ENCODE data around the gene LDLRAD4. TPM values are rescaled to one million over a fixed set of nuclear protein-coding genes. Genes with fewer than 3 reads are reported as not detected.

Gene LDLRAD4
- polyA plus RNA-seq, 12 donors: 9.1 to 19.0 (median 11.9) TPM; not detected in 1

GRCh38 chr18:13566941-13567746 is 348.6 kb downstream of the LDLRAD4 start:
- DNase-seq: no peak

DNA sequence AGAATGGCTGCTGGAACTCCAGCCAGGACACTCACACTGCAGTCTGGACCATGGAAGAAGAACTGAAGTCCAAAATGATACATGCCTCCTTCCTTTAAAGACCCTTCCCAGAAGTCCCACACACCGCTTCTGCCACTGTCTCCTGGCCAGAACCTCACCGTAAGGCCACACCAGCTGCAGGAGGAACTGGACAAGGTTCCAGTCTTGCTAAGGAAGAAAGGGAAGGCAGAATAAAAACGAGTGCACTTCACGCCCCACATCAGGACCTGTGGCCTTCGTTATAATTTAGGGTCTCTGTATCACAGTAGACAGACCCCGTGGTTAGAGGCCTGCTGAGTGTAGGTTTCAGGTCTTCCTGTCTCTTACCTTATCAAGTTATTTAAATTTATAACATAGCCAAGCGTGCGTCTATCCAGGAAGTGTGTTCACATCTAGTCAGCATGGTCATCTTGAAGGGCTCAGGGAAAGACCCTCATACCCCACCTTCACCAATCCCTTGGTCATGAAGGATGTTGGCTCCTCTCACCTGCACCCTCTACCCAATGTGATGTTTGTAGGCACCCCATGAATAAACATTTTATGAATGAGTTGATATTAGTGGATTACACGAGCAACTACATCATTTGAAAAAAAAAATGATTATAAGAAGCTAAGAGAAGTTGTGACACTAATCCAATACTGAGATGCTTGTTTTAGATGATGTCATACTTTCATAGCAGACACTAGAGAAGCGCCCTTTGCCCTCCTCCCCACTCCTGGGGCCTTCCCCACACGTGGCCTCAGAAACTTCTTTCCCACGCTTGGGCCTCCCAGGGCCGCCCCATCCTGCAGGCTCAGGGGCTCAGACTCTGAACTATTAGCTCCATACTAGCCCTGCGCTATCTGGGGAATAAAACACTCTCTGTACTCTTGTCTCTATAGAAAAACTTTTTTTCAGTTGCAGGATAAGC is 350.2 kb downstream of the LDLRAD4 start:
- DNase-seq: no peak

GRCh38 chr18:13570216-13570615 is 351.7 kb downstream of the LDLRAD4 start:
- DNase-seq: no peak

DNA sequence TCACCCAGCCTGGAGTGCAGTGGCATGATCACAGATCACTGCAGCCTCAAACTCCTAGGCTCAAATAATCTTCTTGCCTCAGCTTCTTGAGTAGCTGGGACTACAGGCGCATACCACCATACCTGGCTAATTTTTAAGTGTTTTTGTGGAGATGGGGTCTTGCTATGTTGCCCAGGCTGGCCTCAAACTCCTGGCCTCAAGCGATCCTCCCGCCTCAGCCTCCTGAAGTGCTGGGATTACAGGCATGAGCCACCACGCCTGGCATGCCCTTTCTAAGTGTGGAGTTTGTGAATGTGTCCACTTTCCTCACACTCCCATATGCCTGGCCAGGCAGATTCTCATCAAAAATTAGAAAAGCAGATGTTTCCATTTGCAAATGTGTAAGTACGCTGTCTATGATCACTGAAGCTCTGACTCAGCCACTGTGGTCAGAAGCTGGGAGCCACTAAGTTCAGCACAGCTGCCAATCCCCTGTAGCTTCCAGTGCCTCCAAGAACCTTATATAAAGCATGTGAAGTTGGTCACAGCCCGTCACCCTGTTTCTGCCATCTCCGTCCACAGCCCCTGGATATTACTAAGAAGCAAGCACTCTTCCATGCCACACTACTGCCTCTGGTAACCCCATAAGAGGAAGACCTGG is 352.4 kb downstream of the LDLRAD4 start:
- no peak for DNase-seq

GRCh38 chr18:13572148-13572547 is 353.6 kb downstream of the LDLRAD4 start:
- no peak for DNase-seq

DNA sequence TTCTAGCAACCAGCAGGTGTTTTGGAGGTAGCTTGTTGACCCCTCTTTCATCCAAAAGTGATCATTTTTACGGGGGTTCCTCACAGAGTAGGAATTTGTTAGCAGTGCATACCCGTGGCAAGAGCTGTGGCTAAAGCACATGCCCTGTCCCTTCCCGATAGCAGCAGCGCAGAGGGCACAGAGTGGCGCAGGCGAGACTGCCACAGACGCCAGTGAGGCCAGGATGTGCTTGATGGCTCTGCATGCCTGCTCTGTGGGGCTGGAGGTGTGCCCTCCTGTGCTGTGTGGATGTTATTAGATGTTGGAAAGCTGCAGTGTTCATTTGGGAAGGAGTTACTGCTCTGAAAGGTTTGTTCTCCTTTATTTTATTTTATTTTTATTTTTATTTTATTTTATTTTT is 354.2 kb downstream of the LDLRAD4 start:
- DNase-seq: no peak

GRCh38 chr18:13573750-13574149 is 355.2 kb downstream of the LDLRAD4 start:
- DNase-seq: no peak

GRCh38 chr18:13574355-13574754 is 355.8 kb downstream of the LDLRAD4 start:
- no peak for DNase-seq

- DNase-seq: no peak
These were observed 356.2 kb downstream of the LDLRAD4 start for GRCh38 chr18:13574761-13575160.

GRCh38 chr18:13576598-13576997 is 358.0 kb downstream of the LDLRAD4 start:
- DNase-seq: no peak

DNA sequence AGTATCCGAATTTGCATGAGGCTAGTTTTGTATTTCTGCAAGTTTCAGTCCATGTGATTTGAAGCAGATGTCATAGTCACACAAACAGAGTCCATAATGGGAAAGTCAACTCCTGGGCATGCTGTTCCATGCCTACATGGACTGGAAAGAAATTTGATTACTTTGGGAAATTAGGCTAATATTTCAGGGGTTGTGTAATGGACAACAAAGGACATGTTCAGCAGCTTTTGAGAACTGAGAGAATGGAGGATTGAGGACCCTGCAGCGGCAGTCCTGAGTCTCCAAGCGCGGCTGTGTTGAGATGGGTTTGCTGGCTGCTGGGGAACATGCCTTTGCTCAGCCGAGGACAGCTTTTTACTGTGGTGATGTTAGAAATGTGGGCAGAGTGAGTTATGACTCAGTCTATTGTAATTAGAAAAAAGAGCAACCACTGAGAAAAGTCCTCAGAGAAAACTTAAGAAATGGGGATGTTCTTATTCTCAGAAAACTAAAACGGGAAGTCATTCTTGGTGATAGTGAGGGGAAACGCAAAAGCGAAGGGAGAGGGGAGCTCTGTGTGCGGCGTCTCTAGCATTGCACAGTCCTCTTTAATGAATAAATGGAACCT is 358.6 kb downstream of the LDLRAD4 start:
- no peak for DNase-seq

GRCh38 chr18:13577781-13578180 is 359.2 kb downstream of the LDLRAD4 start:
- no peak for DNase-seq

GRCh38 chr18:13578400-13578799 is 359.8 kb downstream of the LDLRAD4 start:
- DNase-seq: no peak

GRCh38 chr18:13579874-13580273 is 361.3 kb downstream of the LDLRAD4 start:
- DNase-seq: no peak

DNA sequence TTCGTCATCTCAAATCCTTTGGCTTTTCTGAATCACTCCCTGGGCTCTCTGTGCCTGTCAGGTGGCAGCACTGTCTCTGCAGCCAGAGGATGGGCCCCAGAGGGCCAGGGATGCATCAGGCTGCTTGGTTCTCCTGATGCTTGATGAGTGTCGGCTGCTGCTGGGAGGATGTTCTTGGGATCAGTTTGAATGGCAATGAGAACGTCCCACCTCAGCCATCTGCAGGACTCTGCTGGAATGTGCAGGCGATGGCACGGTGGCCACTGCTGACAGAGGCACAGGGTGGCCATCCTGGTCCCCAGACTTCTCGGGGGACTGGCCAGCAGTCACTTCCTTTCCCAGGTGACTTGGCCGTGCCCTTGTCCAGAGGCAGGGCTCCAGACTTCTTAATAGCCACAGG is 361.8 kb downstream of the LDLRAD4 start:
- DNase-seq: no peak

DNA sequence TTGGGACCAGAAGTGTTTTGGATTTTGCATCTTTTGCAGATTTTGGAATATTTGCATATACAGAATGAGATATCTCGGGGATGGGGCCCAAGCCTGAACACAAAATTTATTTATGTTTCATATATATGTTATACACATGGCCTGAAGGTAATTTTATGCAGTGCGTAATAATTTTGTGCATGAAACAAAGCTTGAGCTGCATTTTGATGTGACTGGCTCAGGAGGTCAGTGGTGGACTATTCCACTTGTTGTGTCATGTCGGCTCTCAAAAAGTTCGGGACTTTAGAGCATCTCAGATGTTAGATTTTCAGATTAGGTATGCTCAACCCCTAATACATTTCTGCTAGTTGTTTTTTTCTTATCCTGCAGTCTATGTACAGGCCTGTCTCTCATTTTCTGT is 362.4 kb downstream of the LDLRAD4 start:
- DNase-seq: no peak

DNA sequence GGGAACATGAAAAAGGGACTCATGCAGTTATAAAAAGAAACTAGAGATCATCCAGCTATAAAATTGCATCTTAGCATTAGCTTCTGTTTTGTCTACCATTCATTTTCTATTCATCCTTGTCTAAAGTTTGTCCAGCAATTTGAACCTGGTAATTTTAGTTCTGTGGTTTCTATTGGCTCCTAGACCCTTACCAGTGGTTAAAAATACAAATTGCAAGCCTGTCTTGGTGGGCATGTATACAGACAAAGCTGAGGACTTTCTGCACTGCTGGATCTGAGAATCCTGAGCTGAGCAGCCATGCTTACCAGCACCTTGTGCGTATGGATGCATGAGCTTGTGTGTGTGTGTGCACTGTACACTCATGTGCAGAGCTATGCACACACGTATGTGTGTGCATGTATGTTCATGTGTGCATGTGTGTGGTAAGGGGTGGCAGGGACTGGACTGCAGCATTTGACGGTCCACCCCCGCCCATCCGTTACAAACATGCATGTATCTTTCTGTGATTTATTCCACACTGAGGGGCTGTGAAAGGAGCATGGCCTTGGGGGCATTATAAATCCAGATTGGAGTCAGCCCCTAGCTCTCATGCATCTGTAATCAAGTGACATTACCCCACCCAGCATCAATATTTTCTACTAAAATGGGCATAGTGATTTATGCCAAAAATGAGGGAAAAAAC is 363.1 kb downstream of the LDLRAD4 start:
- DNase-seq: no peak

GRCh38 chr18:13582178-13582670 is 363.7 kb downstream of the LDLRAD4 start:
- DNase-seq: no peak

- no peak for DNase-seq
These were observed 365.3 kb downstream of the LDLRAD4 start for GRCh38 chr18:13583576-13584550.

GRCh38 chr18:13584825-13585224 is 366.3 kb downstream of the LDLRAD4 start:
- no peak for DNase-seq

Data from muscle of arm (tissue), 12 donors.